Measurements from ENCODE around the gene KDM2A. TPM values are rescaled to one million over a fixed set of nuclear protein-coding genes. Genes with fewer than 3 reads are reported as not detected.

KDM2A gene
- total RNA-seq, 1 donor from 2014 or later = 71.0 TPM

DNA sequence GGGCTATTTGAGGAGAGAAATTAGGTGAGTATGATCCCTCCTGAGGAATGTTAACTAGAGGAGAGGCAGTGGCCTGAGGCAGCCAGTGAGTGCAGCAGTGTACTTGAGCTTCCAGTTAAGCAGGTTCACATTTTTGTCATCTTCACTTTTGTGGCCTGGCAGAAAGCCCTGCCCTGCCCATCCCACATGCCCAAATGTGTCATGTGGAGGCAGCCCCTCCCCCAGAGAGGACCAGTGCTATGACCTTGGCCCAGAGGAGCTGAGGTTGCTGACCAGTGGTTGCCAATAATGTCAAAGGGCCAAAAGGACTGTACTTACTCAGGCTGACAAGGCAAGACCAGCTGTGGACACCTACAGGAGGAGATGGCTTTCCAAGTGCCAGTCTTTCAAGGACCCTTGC is 129.6 kb downstream of the KDM2A start:
- no peaks in the 10 kb centered on the region for H3K36me3 Mint-ChIP-seq (ENCODE audit: unreplicated experiment)
- TF ChIP-seq, protein P1, sequence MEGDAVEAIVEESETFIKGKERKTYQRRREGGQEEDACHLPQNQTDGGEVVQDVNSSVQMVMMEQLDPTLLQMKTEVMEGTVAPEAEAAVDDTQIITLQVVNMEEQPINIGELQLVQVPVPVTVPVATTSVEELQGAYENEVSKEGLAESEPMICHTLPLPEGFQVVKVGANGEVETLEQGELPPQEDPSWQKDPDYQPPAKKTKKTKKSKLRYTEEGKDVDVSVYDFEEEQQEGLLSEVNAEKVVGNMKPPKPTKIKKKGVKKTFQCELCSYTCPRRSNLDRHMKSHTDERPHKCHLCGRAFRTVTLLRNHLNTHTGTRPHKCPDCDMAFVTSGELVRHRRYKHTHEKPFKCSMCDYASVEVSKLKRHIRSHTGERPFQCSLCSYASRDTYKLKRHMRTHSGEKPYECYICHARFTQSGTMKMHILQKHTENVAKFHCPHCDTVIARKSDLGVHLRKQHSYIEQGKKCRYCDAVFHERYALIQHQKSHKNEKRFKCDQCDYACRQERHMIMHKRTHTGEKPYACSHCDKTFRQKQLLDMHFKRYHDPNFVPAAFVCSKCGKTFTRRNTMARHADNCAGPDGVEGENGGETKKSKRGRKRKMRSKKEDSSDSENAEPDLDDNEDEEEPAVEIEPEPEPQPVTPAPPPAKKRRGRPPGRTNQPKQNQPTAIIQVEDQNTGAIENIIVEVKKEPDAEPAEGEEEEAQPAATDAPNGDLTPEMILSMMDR (IDR thresholded peaks at IDR 0.05; ENCODE audit: partially characterized antibody, unreplicated experiment) = no peak
- H3K27me3 Mint-ChIP-seq (ENCODE audit: unreplicated experiment) = peaks cover 2% of the 10 kb centered on the region
- no peak overlapping the region for H3K27ac Mint-ChIP-seq (ENCODE audit: unreplicated experiment)
- H3K4me3 Mint-ChIP-seq (ENCODE audit: unreplicated experiment) = no peak overlapping the region
- H3K9me3 Mint-ChIP-seq (ENCODE audit: unreplicated experiment) = peaks cover 2% of the 10 kb centered on the region
- no peak for DNase-seq
- no peaks in the 10 kb centered on the region for H3K4me1 Mint-ChIP-seq (ENCODE audit: low read depth, unreplicated experiment)

DNA sequence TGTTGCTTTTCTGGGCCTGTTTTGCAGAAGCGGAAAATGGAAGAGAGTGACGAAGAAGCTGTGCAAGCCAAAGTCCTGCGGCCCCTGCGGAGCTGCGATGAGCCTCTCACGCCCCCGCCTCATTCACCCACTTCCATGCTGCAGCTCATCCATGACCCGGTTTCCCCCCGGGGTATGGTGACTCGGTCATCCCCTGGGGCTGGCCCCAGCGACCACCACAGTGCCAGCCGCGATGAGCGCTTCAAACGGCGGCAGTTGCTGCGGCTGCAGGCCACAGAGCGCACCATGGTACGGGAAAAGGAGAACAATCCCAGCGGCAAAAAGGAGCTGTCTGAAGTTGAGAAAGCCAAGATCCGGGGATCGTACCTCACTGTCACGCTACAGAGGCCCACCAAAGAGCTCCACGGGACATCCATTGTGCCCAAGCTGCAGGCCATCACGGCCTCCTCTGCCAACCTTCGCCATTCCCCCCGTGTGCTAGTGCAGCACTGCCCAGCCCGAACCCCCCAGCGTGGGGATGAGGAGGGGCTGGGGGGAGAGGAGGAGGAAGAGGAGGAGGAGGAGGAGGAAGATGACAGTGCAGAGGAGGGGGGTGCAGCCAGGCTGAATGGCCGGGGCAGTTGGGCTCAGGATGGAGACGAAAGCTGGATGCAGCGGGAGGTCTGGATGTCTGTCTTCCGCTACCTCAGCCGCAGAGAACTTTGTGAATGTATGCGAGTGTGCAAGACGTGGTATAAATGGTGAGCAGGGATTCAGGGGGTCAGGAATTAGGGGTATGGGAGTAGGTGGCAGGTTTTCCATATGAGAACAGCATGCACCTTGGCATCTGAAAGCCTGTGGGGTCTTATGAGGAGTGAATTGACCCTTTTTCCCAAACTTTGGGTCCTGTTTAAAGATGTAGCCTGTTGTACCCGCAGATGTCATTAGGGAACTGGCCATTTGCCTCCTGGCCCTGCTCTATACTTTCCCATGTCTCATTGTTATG is 131.3 kb downstream of the KDM2A start:
- TF ChIP-seq, protein P1 (IDR thresholded peaks at IDR 0.05; ENCODE audit: partially characterized antibody, unreplicated experiment) = no peak
- Mint-ChIP-seq H3K36me3 (ENCODE audit: unreplicated experiment) (no peaks in the 10 kb centered on the region), H3K27ac (ENCODE audit: unreplicated experiment) (no peak overlapping the region), H3K4me3 (ENCODE audit: unreplicated experiment) (no peak overlapping the region), H3K4me1 (ENCODE audit: low read depth, unreplicated experiment) (no peaks in the 10 kb centered on the region), H3K9me3 (ENCODE audit: unreplicated experiment) (peaks cover 4% of the 10 kb centered on the region), H3K27me3 (ENCODE audit: unreplicated experiment) (no peaks in the 10 kb centered on the region)
- no peak for DNase-seq

DNA sequence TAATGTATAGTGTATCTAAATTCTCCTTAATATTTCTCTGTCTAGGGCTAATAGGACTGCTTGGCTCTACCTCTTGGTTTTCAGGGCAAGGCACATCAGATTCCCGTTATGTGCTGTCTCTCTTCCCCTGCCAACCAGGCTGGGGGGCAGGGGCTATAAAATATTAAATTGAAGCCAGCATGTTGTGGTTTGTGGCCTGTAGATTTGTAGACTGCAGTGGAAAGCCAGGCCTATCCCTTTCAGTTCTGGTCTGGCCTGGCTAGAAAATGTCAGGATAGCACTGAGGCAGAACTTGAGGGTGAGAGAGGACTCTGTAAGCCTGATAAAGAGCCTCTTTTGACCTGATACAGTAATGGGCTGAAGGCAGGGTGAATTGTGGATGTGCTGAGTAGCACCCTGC is 132.8 kb downstream of the KDM2A start:
- no peaks in the 10 kb centered on the region for H3K4me1 Mint-ChIP-seq (ENCODE audit: low read depth, unreplicated experiment)
- TF ChIP-seq, protein P1 (IDR thresholded peaks at IDR 0.05; ENCODE audit: partially characterized antibody, unreplicated experiment) = no peak
- H3K27me3 Mint-ChIP-seq (ENCODE audit: unreplicated experiment) = no peaks in the 10 kb centered on the region
- H3K36me3 Mint-ChIP-seq (ENCODE audit: unreplicated experiment) = no peaks in the 10 kb centered on the region
- DNase-seq = no peak
- H3K9me3 Mint-ChIP-seq (ENCODE audit: unreplicated experiment) = peaks cover 7% of the 10 kb centered on the region
- H3K27ac Mint-ChIP-seq (ENCODE audit: unreplicated experiment) = no peak overlapping the region
- no peak overlapping the region for H3K4me3 Mint-ChIP-seq (ENCODE audit: unreplicated experiment)

DNA sequence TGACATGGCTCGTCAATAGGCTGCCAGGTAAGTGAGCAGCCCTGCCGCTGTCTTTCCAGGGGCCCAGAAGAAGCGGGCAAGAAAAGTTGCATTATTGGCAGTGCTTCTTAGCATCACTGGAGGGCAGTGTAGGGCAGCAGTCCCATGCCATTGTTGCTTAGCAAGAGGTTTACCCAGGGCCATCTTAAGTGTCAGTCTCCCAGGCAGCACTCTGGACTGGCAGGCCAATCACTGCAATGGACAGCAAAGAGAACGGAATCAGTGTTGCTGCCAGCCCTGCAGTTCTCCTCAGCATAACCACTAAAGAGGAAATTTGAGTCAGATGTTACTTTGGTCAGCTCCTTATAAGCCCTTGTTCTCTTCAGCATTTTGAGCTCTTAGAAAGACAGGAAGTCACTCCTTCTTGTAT is 133.8 kb downstream of the KDM2A start:
- Mint-ChIP-seq H3K9me3 (ENCODE audit: unreplicated experiment) (peaks cover 7% of the 10 kb centered on the region), H3K4me3 (ENCODE audit: unreplicated experiment) (no peak overlapping the region), H3K27ac (ENCODE audit: unreplicated experiment) (no peak overlapping the region), H3K27me3 (ENCODE audit: unreplicated experiment) (no peaks in the 10 kb centered on the region), H3K36me3 (ENCODE audit: unreplicated experiment) (no peaks in the 10 kb centered on the region), H3K4me1 (ENCODE audit: low read depth, unreplicated experiment) (no peaks in the 10 kb centered on the region)
- peak; percentile 23 for DNase-seq
- TF ChIP-seq, protein P1 (IDR thresholded peaks at IDR 0.05; ENCODE audit: partially characterized antibody, unreplicated experiment) = no peak
